Ishikawa (cell line): ENCODE data around the gene FADS3.

Source experiments
- CEBPB ChIP-seq: IDR thresholded peaks from 2 replicates; pipeline ENCODE4 v1.6.1; 2012
- CREB1 ChIP-seq: IDR thresholded peaks from 2 replicates; pipeline ENCODE4 v1.6.1; 2012; ENCODE audit warnings: low read depth
- EGR1 ChIP-seq: IDR thresholded peaks from 2 replicates; pipeline ENCODE4 v1.6.1; 2012
- EP300 ChIP-seq: IDR thresholded peaks from 2 replicates; pipeline ENCODE4 v1.6.1; 2012; ENCODE audit warnings: borderline replicate concordance
- FOXM1 ChIP-seq: IDR thresholded peaks from 2 replicates; pipeline ENCODE4 v1.6.1; 2012; ENCODE audit warnings: low read depth, borderline replicate concordance
- NFIC ChIP-seq: IDR thresholded peaks from 2 replicates; pipeline ENCODE4 v1.6.1; 2012
- RAD21 ChIP-seq: IDR thresholded peaks from 2 replicates; pipeline ENCODE4 v1.6.1; 2012; ENCODE audit warnings: low read depth
- TAF1 ChIP-seq: IDR thresholded peaks from 2 replicates; pipeline ENCODE4 v1.6.1; 2012; ENCODE audit warnings: low read depth, mild to moderate bottlenecking
- TCF12 ChIP-seq: IDR thresholded peaks from 2 replicates; pipeline ENCODE4 v1.6.1; 2012; ENCODE audit warnings: low read depth
- TEAD4 ChIP-seq: IDR thresholded peaks from 2 replicates; pipeline ENCODE4 v1.6.1; 2012
- USF1 ChIP-seq: IDR thresholded peaks from 2 replicates; pipeline ENCODE4 v1.6.1; 2012
- YY1 ChIP-seq: IDR thresholded peaks from 2 replicates; pipeline ENCODE4 v1.6.1; 2012; ENCODE audit warnings: low read depth
- ZBTB7A ChIP-seq: IDR thresholded peaks from 2 replicates; pipeline ENCODE4 v1.6.1; 2012; ENCODE audit warnings: low read depth
- TF ChIP-seq, protein P1 (sequence below): IDR thresholded peaks from 2 replicates; pipeline ENCODE4 v1.6.1; 2012
- TF ChIP-seq, protein P2 (sequence below): IDR thresholded peaks from 2 replicates; pipeline ENCODE4 v1.6.1; 2012; ENCODE audit warnings: low read depth, mild to moderate bottlenecking

FADS3 gene

DNA sequence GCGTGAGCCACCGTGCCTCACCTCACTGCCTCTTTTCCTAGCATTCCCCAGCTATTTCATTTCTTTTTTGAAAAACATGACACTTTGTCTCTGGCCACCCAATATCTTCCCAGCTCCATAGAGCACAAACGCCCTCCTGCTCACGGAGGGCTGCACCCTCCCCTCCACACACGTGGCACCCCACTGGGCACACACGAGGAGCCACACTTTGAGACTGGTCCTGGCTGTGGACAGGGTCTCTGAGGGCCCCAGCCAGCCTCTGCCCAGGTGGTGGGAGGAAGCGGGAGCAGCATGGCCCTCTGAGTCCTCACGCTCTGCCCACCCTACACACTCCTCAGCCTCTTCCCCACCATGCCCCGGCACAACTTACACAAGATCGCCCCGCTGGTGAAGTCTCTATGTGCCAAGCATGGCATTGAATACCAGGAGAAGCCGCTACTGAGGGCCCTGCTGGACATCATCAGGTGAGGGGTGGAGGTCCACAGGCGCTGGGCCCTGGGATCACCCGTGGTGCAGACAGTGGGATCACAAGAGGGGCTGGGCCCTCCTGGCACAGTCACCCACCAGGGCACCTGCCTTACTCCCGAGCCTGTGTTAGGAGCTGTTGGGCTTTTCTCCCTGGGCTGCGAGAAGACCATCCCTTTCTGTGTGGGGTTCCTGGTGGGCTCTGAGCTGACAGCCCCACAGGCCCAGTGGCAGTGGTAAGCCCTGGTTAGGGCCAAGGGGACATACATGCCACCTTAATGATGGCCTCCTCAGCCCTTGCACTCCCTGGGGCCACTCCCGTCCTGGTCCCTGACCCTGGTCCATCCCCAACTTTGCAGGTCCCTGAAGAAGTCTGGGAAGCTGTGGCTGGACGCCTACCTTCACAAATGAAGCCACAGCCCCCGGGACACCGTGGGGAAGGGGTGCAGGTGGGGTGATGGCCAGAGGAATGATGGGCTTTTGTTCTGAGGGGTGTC is 26.2 kb downstream of the FADS3 start:
- no peak for TF ChIP-seq CEBPB
- TF ChIP-seq, protein P1, sequence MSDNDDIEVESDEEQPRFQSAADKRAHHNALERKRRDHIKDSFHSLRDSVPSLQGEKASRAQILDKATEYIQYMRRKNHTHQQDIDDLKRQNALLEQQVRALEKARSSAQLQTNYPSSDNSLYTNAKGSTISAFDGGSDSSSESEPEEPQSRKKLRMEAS: no peak
- TF ChIP-seq, protein P2, sequence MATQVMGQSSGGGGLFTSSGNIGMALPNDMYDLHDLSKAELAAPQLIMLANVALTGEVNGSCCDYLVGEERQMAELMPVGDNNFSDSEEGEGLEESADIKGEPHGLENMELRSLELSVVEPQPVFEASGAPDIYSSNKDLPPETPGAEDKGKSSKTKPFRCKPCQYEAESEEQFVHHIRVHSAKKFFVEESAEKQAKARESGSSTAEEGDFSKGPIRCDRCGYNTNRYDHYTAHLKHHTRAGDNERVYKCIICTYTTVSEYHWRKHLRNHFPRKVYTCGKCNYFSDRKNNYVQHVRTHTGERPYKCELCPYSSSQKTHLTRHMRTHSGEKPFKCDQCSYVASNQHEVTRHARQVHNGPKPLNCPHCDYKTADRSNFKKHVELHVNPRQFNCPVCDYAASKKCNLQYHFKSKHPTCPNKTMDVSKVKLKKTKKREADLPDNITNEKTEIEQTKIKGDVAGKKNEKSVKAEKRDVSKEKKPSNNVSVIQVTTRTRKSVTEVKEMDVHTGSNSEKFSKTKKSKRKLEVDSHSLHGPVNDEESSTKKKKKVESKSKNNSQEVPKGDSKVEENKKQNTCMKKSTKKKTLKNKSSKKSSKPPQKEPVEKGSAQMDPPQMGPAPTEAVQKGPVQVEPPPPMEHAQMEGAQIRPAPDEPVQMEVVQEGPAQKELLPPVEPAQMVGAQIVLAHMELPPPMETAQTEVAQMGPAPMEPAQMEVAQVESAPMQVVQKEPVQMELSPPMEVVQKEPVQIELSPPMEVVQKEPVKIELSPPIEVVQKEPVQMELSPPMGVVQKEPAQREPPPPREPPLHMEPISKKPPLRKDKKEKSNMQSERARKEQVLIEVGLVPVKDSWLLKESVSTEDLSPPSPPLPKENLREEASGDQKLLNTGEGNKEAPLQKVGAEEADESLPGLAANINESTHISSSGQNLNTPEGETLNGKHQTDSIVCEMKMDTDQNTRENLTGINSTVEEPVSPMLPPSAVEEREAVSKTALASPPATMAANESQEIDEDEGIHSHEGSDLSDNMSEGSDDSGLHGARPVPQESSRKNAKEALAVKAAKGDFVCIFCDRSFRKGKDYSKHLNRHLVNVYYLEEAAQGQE: no peak
- TF ChIP-seq EP300: no peak
- TF ChIP-seq USF1: no peak
- no peak for TF ChIP-seq NFIC
- TF ChIP-seq TAF1: no peak
- no peak for TF ChIP-seq FOXM1

DNA sequence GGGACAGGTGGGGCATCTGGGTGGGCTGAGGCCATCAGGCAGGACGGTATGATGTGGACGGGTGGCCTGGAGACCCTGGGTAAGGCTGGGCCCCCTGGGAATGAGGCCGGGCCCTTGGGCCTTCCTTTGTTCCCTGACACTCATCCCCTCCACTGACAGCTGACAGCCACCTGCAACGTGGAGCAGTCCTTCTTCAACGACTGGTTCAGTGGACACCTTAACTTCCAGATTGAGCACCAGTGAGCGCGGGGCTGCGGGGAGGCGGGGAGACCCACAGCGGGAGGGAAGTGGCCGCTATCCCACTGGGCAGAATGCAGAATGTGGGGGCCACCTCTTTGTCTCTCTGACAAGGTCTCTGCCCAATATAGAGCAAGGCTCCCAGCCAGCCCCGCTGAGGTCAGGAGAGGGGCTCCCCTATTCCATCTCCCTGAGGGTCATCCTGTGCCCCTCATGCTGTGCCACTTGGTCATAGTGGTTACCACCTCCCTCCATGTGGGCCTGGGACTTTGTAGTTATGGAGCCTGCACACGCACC is 27.7 kb downstream of the FADS3 start:
- TF ChIP-seq TEAD4: no peak
- TF ChIP-seq, protein P2: no peak
- no peak for TF ChIP-seq RAD21

DNA sequence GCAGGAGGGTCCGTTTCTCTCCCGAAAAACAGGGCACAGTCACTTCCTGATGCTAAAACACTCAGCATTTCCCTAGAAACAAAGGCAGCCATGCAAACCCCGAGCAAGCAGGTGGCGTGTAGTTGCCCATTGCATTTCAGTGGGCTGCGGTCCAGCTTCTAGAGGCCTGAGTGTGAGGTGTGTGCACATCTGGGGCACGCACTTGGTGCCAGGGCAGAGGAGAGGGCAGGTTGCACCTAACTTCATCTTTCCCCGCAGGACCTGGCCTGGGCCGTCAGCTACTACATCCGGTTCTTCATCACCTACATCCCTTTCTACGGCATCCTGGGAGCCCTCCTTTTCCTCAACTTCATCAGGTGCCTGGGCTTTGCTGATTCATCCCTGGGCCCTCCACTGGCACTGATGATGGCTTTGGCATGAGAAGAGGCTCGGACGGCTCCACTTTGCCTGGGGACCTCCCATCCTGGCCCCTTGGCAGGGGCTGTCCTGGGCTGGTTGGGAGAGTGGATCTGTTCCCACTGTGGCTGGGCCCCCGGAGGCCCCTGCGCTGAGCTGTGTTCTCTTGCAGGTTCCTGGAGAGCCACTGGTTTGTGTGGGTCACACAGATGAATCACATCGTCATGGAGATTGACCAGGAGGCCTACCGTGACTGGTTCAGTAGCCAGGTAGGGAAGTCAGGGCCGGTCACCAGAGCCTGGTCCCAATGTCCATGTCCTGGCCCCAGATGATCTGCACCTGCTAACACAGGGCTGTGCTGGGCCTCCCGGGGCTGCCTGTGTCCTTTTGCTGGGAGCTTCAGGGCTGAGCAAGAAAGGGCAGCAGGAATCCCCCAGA is 28.4 kb downstream of the FADS3 start:
- TF ChIP-seq FOXM1: no peak
- no peak for TF ChIP-seq ZBTB7A
- TF ChIP-seq YY1: no peak
- TF ChIP-seq, protein P1: no peak
- TF ChIP-seq TEAD4: no peak
- TF ChIP-seq CREB1: no peak
- TF ChIP-seq TAF1: no peak
- no peak for TF ChIP-seq RAD21
- TF ChIP-seq CEBPB: no peak
- no peak for TF ChIP-seq EGR1
- TF ChIP-seq NFIC: no peak
- TF ChIP-seq USF1: no peak
- TF ChIP-seq TCF12: no peak

- TF ChIP-seq RAD21 (no peak), NFIC (no peak), ZBTB7A (no peak), USF1 (no peak), FOXM1 (no peak), TEAD4 (no peak), TCF12 (no peak), EP300 (no peak), YY1 (no peak)
- TF ChIP-seq, protein P1: no peak
Measured at GRCh38 chr11:61861634-61862033, 29.7 kb downstream of the FADS3 start.
